Measurements from ENCODE around the gene TMEM94.

TMEM94 gene

GRCh38 chr17:75524970-75525805 lies 68.8 kb downstream of the TMEM94 start, which contains the start of gene LLGL2 (continued):
- TF ChIP-seq REST (tag by site-specific recombination; IDR thresholded peaks at IDR 0.05), result peak; percentile 61; the same call in 1 of the 2 replicates
- TF ChIP-seq ZFP37 (tag by site-specific recombination; IDR thresholded peaks at IDR 0.05), result 0 out of 2 replicates have a peak, but pooled peaks have one; percentile 34
- no peak for TF ChIP-seq ZNF544 (tag by site-specific recombination; IDR thresholded peaks at IDR 0.05)
- no peak for TF ChIP-seq ZNF645 (tag by site-specific recombination; IDR thresholded peaks at IDR 0.05)
- no peak for TF ChIP-seq ZNF416 (tag by site-specific recombination; IDR thresholded peaks at IDR 0.05)
- no peak for TF ChIP-seq ZNF112 (tag by site-specific recombination; IDR thresholded peaks at IDR 0.05)
- TF ChIP-seq SETDB1 (IDR thresholded peaks at IDR 0.05; ENCODE audit: insufficient read length, low read length), result no peak
- TF ChIP-seq ZNF211 (tag by site-specific recombination; IDR thresholded peaks at IDR 0.05; ENCODE audit: low read depth), result no peak
- TF ChIP-seq ZSCAN30 (tag by site-specific recombination; IDR thresholded peaks at IDR 0.05), result peak; percentile 54
- TF ChIP-seq ZNF354C (tag by site-specific recombination; IDR thresholded peaks at IDR 0.05; ENCODE audit: borderline replicate concordance, low read depth), result no peak
- no peak for TF ChIP-seq ZNF157 (tag by site-specific recombination; IDR thresholded peaks at IDR 0.05)
- TF ChIP-seq ZNF184 (tag by site-specific recombination; IDR thresholded peaks at IDR 0.05), result peak; percentile 35; the same call in 1 of the 2 replicates
- TF ChIP-seq ZNF768 (tag by site-specific recombination; IDR thresholded peaks at IDR 0.05), result peak; percentile 94
- no peak for TF ChIP-seq ZNF777 (tag by site-specific recombination; IDR thresholded peaks at IDR 0.05; ENCODE audit: borderline replicate concordance)
- TF ChIP-seq ZNF792 (tag by site-specific recombination; IDR thresholded peaks at IDR 0.05), result no peak
- TF ChIP-seq SP7 (tag by site-specific recombination; IDR thresholded peaks at IDR 0.05), result peak; percentile 86
- no peak for TF ChIP-seq ZNF132 (tag by site-specific recombination; IDR thresholded peaks at IDR 0.05; ENCODE audit: borderline replicate concordance)
- no peak for TF ChIP-seq TCF7L2 (IDR thresholded peaks at IDR 0.05; ENCODE audit: borderline replicate concordance, low read depth, low read length)
- peak; percentile 99 for TF ChIP-seq ZBTB8A (tag by site-specific recombination; IDR thresholded peaks at IDR 0.05)
- TF ChIP-seq ZNF394 (tag by site-specific recombination; IDR thresholded peaks at IDR 0.05; ENCODE audit: borderline replicate concordance), result no peak
- peak; percentile 91 for TF ChIP-seq ZBTB6 (tag by site-specific recombination; IDR thresholded peaks at IDR 0.05)
- TF ChIP-seq KLF17 (tag by site-specific recombination; IDR thresholded peaks at IDR 0.05), result peak; percentile 92
- TF ChIP-seq ZNF362 (tag by site-specific recombination; IDR thresholded peaks at IDR 0.05), result no peak
- no peak for TF ChIP-seq ZFP3 (tag by site-specific recombination; IDR thresholded peaks at IDR 0.05; ENCODE audit: low read depth)
- TF ChIP-seq ZNF521 (tag by site-specific recombination; IDR thresholded peaks at IDR 0.05), result no peak
- TF ChIP-seq ZNF404 (tag by site-specific recombination; IDR thresholded peaks at IDR 0.05), result no peak
- TF ChIP-seq ZNF670 (tag by site-specific recombination; IDR thresholded peaks at IDR 0.05; ENCODE audit: low read depth), result no peak
- TF ChIP-seq ZNF707 (tag by site-specific recombination; IDR thresholded peaks at IDR 0.05), result no peak
- TF ChIP-seq ZFHX2 (tag by site-specific recombination; conservative IDR thresholded peaks at IDR 0.05), result peak; percentile 74
- TF ChIP-seq OSR2 (tag by site-specific recombination; IDR thresholded peaks at IDR 0.05), result peak; percentile 23; the same call in 1 of the 2 replicates
- TF ChIP-seq ZBTB17 (tag by site-specific recombination; IDR thresholded peaks at IDR 0.05), result peak; percentile 88
- no peak for TF ChIP-seq ZNF202 (tag by site-specific recombination; IDR thresholded peaks at IDR 0.05; ENCODE audit: borderline replicate concordance)
- TF ChIP-seq ZNF48 (tag by site-specific recombination; IDR thresholded peaks at IDR 0.05), result no peak
